HepG2 (cell line): ENCODE results near the gene ANKS3. TPM values are rescaled to one million over a fixed set of nuclear protein-coding genes. Genes with fewer than 3 reads are reported as not detected.

Source experiments
- HIC2 ChIP-seq: sonication (generic); formaldehyde crosslinking; IDR thresholded peaks from 2 replicates; pipeline ENCODE4 v1.9.0; 2022; ENCODE audit warnings: low read depth, missing genetic modification reagents
- JARID2 ChIP-seq: sonication (generic); formaldehyde crosslinking; IDR thresholded peaks from 2 replicates; pipeline ENCODE4 v1.8.1; 2023; ENCODE audit warnings: missing genetic modification reagents, inconsistent platforms; ENCODE audit not compliant: insufficient replicate concordance
- MED1 ChIP-seq: sonication (generic); formaldehyde crosslinking; IDR thresholded peaks from 2 replicates; pipeline ENCODE4 v1.4.0; 2020; ENCODE audit warnings: missing genetic modification reagents
- MTA1 ChIP-seq: sonication (generic); formaldehyde crosslinking; IDR thresholded peaks from 2 replicates; pipeline ENCODE4 v1.4.0; 2020; ENCODE audit warnings: missing genetic modification reagents, mild to moderate bottlenecking, borderline replicate concordance
- ONECUT2 ChIP-seq: sonication (generic); formaldehyde crosslinking; IDR thresholded peaks from 2 replicates; pipeline ENCODE4 v1.4.0; 2020; ENCODE audit warnings: missing genetic modification reagents
- PCBP1 ChIP-seq: fragments of 200-400 bp; formaldehyde crosslinking; IDR thresholded peaks from 2 replicates; pipeline ENCODE4 v1.6.1; 2017; ENCODE audit warnings: mild to moderate bottlenecking, low read depth, low read length, borderline replicate concordance
- POLR2AphosphoS5 ChIP-seq: IDR thresholded peaks from 2 replicates; pipeline ENCODE4 v1.6.1; 2012; ENCODE audit warnings: low read depth, low read length
- REST ChIP-seq, 2 experiments: IDR thresholded peaks; 2 replicates each; pipeline ENCODE4 v1.6.1; 2011 to 2012; ENCODE audit warnings: low read length in 2 of 2, borderline replicate concordance in 1 of 2, low read depth in 1 of 2, mild to moderate bottlenecking in 1 of 2, moderate library complexity in 1 of 2
- RXRA ChIP-seq: sonication (generic); formaldehyde crosslinking; IDR thresholded peaks from 2 replicates; pipeline ENCODE4 v1.5.1; 2020; ENCODE audit warnings: missing genetic modification reagents
- ZBTB33 ChIP-seq: sonication (generic); formaldehyde crosslinking; IDR thresholded peaks from 2 replicates; pipeline ENCODE4 v1.4.0; 2020; ENCODE audit warnings: missing genetic modification reagents
- ZNF275 ChIP-seq: sonication (generic); formaldehyde crosslinking; IDR thresholded peaks from 2 replicates; pipeline ENCODE4 v1.8.0; 2022; ENCODE audit warnings: missing genetic modification reagents, mild to moderate bottlenecking, inconsistent platforms, borderline replicate concordance
- ZNF350 ChIP-seq: sonication (generic); formaldehyde crosslinking; IDR thresholded peaks from 2 replicates; pipeline ENCODE4 v1.4.0; 2020; ENCODE audit warnings: mild to moderate bottlenecking, low read depth, missing genetic modification reagents, borderline replicate concordance
- ZNF451 ChIP-seq: sonication (generic); formaldehyde crosslinking; IDR thresholded peaks from 2 replicates; pipeline ENCODE4 v1.5.0; 2020; ENCODE audit warnings: mild to moderate bottlenecking, missing genetic modification reagents
- ZNF501 ChIP-seq: sonication (generic); formaldehyde crosslinking; IDR thresholded peaks from 2 replicates; pipeline ENCODE4 v1.5.1; 2020; ENCODE audit warnings: mild to moderate bottlenecking, moderate library complexity, missing genetic modification reagents
- ZNF572 ChIP-seq: sonication (generic); formaldehyde crosslinking; IDR thresholded peaks from 2 replicates; pipeline ENCODE4 v1.5.1; 2020; ENCODE audit warnings: mild to moderate bottlenecking, missing genetic modification reagents
- ZNF589 ChIP-seq: sonication (generic); formaldehyde crosslinking; conservative IDR thresholded peaks from 2 replicates; pipeline ENCODE4 v1.8.0; 2022; ENCODE audit warnings: mild to moderate bottlenecking, moderate library complexity, missing genetic modification reagents
- ZNF879 ChIP-seq: sonication (generic); formaldehyde crosslinking; IDR thresholded peaks from 2 replicates; pipeline ENCODE4 v1.8.1; 2023; ENCODE audit warnings: missing genetic modification reagents
- ZZZ3 ChIP-seq: sonication (generic); formaldehyde crosslinking; IDR thresholded peaks from 2 replicates; pipeline ENCODE4 v1.4.0; 2020; ENCODE audit warnings: missing genetic modification reagents, mild to moderate bottlenecking, borderline replicate concordance
- polyA plus RNA-seq, 8 experiments: library from polyadenylated mRNA; depleted of rRNA in 3 of 8; stranded (reverse) in 7 of 8; unstranded in 1 of 8; fragments of >200 nt; fragmentation: Illumina TruSeq in 4 of 8; extraction: Trizol in 4 of 8; gene quantifications; 2 replicates each; pipeline versions ENCODE4 v1.2.1 to v1.2.3, GENCODE V29; 2011 to 2016; ENCODE audit warnings: low read depth in 4 of 8, missing spikeins in 1 of 8, mixed read lengths in 1 of 8; ENCODE audit not compliant: insufficient read depth in 1 of 8
- total RNA-seq, 5 experiments: library from RNA; depleted of rRNA; stranded (reverse); fragments of >200 nt; fragmentation: Illumina TruSeq; extraction: Trizol; gene quantifications; 2 replicates each; pipeline ENCODE4 v1.2.3, GENCODE V29; 2016; ENCODE audit warnings: low read depth in 1 of 5
- TF ChIP-seq, protein P1 (sequence below): sonication (generic); formaldehyde crosslinking; IDR thresholded peaks from 2 replicates; pipeline ENCODE4 v1.8.0; 2022; ENCODE audit warnings: missing genetic modification reagents, low read depth, mild to moderate bottlenecking, borderline replicate concordance

Gene ANKS3
- total and polyA plus RNA-seq, 2 of the 13 experiments (the other 11 are each of a cell fraction or from before 2014, with no cell fraction given) = 11.4 to 15.9 TPM

- no peak for TF ChIP-seq REST (IDR thresholded peaks at IDR 0.05; ENCODE audit: borderline replicate concordance in 1 of 2, low read depth in 1 of 2, low read length in 2 of 2)
- TF ChIP-seq MTA1 = 0 out of 2 replicates have a peak, but pooled peaks have one; percentile 8
- TF ChIP-seq ZNF879 (CRISPR knock-in tag) = no peak
- TF ChIP-seq POLR2AphosphoS5 = no peak; the same call in 1 of the 2 replicates
- TF ChIP-seq PCBP1 = no peak
- 0 out of 2 replicates have a peak, but pooled peaks have one; percentile 4 for TF ChIP-seq ONECUT2 (CRISPR knock-in tag)
- TF ChIP-seq, protein P1, sequence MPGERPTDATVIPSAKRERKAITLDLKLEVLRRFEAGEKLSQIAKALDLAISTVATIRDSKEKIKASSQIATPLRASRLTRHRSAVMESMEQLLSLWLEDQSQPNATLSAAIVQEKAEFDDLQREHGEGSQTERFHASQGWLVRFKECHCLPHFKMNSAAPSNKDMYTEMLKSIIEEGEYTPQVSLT = no peak
- no peak for TF ChIP-seq JARID2 (CRISPR knock-in tag)
- peak; percentile 37; the same call in 1 of the 2 replicates for TF ChIP-seq HIC2 (CRISPR knock-in tag)
- TF ChIP-seq RXRA (CRISPR knock-in tag) = 0 out of 2 replicates have a peak, but pooled peaks have one; percentile 26
- 0 out of 2 replicates have a peak, but pooled peaks have one; percentile 65 for TF ChIP-seq ZNF572 (CRISPR knock-in tag)
- no peak for TF ChIP-seq ZZZ3 (CRISPR knock-in tag)
- no peak for TF ChIP-seq ZNF451 (CRISPR knock-in tag)
- peak; percentile 55 for TF ChIP-seq ZBTB33 (CRISPR knock-in tag)
- TF ChIP-seq ZNF275 (CRISPR knock-in tag) = no peak
- TF ChIP-seq ZNF589 (CRISPR knock-in tag) = 0 out of 2 replicates have a peak, but pooled peaks have one; percentile 27
- TF ChIP-seq MED1 (CRISPR knock-in tag) = no peak
- peak; percentile 68 for TF ChIP-seq ZNF501
- TF ChIP-seq ZNF350 (CRISPR knock-in tag) = peak; percentile 64; the same call in 1 of the 2 replicates
Measured at GRCh38 chr16:4692460-4693295, 41.4 kb downstream of the ANKS3 start (continued).
